Measurements from ENCODE around the gene PNPLA1.

The PNPLA1 gene

GRCh38 chr6:36269834-36270705, at the start of gene PNPLA1:
PNPLA1 (plus strand) TSS chr6:36270060; CDS start chr6:36270460, 400 bp downstream.
- no peak within 1 kb of the TSS for H3K27ac ChIP-seq
- no peak for TF ChIP-seq CTCF (conservative IDR thresholded peaks at IDR 0.05)

DNA sequence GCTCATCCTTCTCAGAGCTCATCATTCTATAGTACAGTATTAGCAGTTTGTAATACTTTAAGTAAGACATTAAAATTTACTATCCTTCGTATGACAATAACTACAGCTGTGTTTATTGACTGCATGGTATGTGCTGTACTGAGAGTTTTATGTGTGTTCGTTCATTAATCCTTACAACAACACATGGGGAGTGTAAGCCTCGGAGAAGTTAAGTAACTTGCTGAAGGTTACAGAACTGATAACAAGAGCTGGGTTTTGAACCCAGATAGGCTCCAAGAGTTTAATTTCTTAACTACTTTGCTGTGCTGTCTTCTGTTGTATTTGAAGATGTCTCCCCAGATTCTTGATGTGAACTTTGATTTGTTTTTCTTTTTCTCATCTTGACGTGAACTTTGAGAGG, 49.6 kb upstream of the PNPLA1 start:
- TF ChIP-seq CTCF (conservative IDR thresholded peaks at IDR 0.05) = no peak

DNA sequence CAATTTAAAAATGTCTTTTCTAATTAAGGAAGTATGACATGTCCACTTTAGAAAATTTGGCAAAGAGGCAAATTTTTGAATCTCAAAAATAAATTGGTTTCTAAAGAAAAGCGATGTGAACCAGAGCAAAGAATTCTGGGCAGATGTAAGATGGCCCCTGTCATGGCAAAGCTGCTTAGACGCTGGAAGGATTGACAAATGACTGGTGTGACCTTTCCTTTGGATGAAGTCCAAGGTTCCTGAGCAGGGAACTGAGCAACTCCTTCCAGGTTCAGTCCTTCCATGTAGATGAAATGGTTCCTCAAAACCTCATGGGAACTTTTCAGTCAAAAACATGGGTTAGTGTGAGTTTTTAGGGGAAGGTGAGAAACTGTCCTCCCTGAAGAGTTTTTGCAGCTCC, 48.2 kb upstream of the PNPLA1 start:
- TF ChIP-seq CTCF (conservative IDR thresholded peaks at IDR 0.05) = no peak
- no peak overlapping the region for H3K27ac ChIP-seq

More for the DNA sequence above, 49.6 kb upstream of the PNPLA1 start:
- no peak overlapping the region for H3K27ac ChIP-seq

DNA sequence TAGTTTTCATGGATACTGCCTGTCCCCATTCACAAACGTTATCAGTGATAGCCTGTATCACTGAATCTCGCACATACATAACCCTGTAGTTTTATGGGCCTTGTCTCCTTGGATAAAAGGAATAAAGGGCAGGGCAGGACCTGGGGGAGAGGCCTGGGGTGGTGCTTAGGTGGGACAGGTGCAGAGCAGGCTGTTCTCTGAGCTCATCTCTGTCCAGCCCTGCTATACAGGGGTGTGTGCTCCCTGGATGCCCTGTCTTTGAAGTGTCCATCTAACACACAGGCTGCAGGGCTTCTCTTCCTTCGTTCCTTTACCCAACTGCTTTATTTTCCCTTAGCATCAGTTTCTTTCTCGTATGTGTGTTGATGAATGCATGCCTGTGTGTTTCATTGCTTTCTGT, 46.9 kb upstream of the PNPLA1 start:
- TF ChIP-seq CTCF (conservative IDR thresholded peaks at IDR 0.05) = no peak
- H3K27ac ChIP-seq = no peak overlapping the region

DNA sequence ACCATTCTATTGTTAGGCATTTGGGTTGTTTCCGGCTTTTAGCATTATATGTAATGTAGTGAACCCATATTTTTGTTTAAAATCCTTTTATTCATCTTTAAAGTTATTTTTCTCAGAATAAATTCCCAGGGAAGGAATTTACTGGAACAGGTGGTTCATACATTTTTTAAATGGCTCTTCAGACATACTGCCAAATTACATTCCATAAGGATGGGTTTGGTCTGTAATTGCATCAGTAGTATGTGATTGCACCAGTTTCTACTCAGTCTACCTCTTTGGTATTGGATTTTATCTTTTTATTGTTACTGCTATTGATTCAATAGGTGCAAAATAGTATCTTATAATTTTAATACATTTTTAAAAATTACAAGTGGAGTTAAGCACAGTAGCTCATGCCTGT, 46.2 kb upstream of the PNPLA1 start:
- no peak overlapping the region for H3K27ac ChIP-seq
- no peak for TF ChIP-seq CTCF (conservative IDR thresholded peaks at IDR 0.05)

DNA sequence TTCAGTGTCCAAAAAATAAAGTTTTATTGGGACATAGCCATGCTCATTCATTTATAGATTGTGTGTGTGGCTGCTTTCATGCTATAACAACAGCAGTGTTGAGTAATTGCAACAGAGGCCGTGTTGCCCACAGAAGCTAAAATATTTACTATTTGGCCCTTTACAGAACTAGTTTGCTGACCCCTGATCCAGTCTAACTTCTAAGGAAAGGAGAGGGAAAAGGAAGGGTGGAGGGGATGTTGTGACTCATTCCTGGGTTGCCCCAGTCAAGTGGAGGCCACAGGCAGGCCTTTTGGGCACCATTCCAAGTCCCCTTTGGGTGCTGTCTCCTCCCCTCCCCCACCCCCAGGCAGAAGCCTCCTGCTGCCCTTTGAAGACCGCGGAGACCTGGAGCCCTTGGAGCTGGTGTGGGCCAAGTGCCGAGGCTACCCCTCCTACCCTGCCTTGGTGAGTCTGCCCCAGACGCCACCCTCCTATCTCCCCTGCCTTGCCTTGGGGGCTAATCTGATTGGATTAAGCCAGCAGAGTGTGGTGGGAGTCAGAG, 44.9 kb upstream of the PNPLA1 start:
- H3K27ac ChIP-seq = 0 out of 2 replicates have a peak overlapping the region, but pooled peaks have one; percentile 5
- no peak for TF ChIP-seq CTCF (conservative IDR thresholded peaks at IDR 0.05)

DNA sequence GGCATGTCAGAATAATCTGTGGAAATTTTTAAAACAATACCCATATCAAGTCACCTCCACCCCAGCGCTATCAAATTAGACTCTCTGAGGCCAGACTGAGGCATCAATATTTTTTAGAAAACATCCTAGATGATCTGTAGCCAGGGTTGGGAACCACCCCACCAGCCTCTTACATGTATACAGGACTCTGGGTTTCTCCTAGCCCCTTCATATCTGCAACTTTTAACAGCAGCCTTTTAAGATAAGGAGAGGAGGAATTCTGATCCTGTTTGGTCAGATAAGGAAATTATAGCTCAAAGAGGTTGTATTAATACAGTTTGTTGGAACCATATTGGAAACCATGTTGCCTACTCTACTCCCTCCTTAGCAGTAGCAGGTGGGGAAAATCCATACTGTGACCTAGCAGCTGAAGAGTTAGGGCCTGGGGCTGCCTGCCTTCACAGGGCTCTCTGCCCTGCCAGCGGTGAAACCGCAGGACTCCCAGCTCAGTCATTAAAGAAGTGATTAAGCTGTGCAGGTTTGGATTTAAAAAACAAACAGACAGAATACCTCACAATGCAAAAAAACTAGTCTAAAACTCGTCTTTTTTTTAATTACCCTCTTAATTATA, 43.3 kb upstream of the PNPLA1 start:
- TF ChIP-seq CTCF (conservative IDR thresholded peaks at IDR 0.05) = no peak
- H3K27ac ChIP-seq = peak overlapping the region; percentile 79
